DMS114 treated with DMSO at 0.1 percent for 48 hours (cell line): ENCODE data around the gene NFATC3.

Source experiments
- DNase-seq: peaks from one replicate; lab custom pipeline; 2025; ENCODE audit not compliant: unreplicated experiment; lab: John Stamatoyannopoulos, UW

The NFATC3 gene

DNA sequence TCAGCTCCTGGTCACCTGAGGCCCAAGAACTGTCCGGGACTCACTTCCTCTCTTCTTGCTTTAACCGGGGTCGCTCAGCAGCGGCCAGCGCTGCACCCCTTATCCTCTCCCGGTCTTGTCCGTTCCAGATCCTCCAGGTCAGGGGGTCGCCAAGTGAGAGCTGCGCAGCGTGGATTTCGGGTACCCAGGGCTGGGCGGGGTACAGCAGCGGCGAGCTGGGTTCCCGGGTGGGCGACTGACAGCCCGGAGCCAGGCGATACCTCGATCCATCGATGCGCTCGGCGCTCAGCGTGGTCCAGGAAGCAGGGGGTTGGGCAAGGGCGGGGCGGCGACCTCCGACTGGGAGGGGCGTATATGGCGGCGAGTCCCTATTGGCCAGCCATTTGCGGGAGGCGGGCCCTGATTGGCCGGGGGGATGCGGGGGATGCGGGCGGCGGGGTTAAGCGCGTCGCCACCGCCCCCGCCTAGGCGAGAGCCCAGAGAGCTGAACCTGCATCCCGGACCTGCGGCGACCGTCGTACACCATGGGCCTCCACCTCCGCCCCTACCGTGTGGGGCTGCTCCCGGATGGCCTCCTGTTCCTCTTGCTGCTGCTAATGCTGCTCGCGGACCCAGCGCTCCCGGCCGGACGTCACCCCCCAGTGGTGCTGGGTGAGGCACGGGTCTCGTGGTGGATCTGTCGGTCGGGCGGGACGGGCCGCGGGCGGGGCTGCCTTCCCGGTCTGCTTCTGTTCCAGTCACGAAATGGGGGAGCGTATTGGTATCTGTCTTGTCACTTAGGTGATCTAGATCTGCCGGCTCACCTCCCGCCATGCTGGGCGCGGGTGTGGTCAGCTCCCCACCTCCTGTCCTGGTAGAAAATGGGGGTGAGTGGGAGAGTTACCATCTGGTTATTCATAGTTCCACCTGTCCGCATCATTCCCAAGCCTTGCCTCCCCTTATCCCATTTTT is 160.0 kb downstream of the NFATC3 start, which contains the start of gene PLA2G15:
TSS of gene PLA2G15 (plus strand) at position 471 of the 951 bp plus-strand sequence. CDS start at position 525, 54 bp downstream.
- peak; percentile 81 for DNase-seq

DNA sequence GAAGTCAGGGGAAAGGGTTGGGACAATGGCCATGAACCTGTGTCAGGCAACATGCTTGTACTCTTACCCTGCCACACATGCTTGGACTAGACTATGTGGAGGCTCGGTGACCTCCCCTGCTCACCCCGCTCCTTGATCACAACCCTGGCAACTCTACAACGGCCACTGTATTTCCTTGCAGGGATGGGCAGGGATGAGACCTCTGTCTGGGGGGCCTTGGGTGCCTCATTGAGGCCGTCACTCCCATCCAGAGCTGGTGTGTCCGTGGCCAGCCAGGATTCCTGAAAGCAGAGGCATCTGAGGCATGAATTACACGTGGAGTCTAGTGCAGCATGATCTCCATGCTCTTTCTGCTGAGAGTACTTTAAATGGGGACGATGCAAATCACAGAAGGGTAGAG is 161.0 kb downstream of the NFATC3 start:
- no peak for DNase-seq

DNA sequence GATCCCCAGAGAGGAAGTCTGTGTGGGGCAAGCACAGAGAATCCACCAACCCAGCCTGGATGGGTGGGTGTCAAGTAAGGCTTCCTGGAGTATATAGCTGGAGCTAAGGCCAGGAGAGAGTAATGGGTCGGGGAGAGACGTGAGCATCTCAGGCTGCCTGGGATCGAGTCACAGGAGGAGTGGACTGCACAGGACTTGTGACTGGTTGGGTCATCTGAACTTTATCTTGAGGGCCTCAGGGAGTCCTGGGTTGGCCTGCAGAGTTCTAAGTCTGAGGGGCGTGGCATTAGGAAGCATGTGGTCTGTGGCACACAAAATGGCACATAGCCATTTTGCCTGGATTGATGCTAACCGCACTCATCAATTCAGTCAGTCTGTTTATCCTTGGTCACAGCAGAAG is 161.5 kb downstream of the NFATC3 start:
- DNase-seq: no peak

DNA sequence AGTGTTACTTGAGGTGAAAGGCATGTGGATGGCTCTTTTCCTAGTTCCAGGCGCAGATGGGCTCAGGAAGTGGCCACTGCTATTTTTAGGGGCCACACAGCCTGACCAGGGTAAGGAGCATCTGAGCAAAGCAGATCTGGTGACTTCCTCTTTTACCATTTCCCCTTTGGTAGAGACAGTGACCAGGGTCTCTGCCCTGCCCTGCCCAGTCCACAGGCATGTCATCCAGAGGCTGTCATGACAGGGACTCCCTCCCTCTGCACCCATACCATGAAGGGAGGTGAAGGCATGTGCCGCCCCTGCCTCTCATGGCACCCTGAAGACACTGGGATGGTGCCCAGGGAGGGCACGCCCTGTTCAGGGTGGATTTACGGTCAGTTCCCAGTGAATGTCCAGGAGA is 162.2 kb downstream of the NFATC3 start:
- DNase-seq: no peak

DNA sequence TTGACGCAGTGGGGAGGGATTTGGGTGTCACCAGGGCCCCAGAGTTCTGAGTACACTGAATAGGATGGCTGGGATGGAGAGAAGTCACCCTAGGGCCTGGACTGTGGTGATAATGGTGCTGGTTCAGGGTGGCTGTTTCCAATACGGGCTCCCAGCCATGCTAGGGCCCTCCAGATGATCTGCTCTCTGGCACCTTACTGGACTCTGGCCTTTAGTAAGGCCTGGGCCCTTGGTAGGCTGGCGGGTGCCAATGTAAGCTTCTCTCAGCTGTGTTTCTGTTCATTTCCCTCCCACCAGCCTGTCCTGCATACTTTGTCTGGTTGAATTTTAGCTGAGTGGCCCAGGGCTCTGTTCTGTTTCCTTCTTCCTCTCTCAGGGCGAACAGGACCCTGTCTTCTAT is 162.8 kb downstream of the NFATC3 start:
- DNase-seq: no peak

DNA sequence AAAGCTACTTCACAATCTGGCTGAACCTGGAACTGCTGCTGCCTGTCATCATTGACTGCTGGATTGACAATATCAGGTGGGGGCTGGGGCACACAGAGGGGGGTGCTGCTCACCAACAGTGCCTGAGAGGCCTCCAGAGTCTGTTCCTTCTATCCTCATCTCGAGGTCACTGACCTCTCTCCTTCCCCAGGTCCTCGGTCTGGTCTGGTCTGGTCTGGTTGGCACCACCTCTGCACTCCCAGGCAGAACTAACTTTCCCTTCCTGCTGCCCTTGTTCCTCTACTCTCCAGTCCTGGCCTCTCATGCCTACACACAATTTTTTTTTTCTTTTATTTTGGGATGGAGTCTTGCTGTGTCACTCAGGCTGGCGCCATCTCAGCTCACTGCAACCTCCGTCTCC is 164.2 kb downstream of the NFATC3 start:
- DNase-seq: no peak

DNA sequence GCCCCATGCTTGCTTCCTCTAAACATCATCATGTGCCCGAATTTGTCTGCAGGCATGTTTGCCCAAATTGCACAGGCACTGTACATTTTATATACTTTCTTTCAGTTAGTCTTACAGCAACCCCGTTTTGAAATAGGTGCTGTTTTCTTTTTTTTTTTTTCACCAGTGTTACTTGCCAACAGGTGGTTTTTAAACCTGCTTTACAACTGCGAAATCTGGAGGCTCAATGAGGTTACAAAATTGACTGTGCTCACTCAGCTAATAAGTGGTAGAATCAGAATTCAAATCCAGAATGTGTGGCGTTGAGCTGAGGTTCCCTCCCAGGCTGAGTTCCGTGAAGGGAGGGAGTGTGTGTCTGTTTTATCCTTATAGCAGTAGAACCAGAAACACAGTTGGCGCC is 165.8 kb downstream of the NFATC3 start:
- no peak for DNase-seq

DNA sequence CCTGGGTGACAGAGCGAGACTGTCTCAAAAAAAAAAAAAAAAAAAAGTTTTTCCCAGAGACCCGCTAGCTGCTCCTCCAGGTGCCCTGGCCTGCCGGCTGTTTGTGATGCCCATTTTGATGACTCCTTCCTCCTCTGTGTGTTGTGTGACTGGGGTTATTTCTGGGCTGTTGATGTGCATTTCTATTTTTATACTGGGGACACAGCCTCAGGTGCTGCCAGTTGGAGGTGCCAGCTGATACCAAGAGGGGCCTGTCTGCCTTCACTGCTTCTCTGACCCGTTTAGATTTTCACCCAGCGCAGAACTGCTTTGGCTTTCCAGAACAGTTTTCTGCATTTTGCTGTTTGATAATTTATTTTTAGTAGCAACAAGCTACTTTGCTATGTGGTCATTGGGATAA is 166.7 kb downstream of the NFATC3 start:
- no peak for DNase-seq

DNA sequence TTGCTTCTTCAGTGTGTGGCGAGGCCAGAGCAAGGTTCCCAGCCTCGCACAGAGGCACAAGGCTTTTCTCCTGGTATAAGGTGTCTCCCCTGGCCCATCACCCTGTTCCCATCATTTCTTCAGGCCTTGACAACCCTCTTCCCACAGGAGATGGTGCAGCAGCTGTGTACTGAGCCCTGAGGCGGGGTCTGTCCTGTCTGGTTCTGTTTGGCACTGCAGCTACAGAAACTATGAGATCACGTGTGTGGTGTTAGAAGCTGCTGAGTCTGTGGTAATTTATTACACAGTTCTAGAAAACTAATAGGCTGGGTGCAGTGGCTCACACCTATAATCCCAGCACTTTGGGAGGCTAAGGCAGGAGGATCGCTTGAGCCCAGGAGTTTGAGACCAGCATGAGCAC is 167.2 kb downstream of the NFATC3 start:
- no peak for DNase-seq

DNA sequence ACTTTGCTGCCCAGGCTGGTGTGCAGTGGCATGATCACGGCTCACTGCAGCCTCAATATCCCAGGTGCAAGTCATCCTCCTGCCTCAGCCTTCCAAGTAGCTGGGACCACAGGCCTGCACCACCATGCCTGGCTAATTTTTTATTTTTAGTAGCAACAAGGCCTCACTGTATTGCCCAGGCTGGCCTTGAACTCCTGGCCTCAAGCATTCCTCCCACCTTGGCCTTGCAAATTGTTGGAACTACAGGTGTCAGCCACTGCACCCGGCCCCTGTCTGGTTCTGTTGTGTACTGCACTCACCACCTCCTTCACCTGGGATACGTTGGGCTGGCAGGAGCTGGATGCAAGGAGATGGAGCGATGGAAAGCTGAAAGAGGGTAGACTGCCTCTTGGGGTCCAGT is 168.6 kb downstream of the NFATC3 start:
- no peak for DNase-seq

DNA sequence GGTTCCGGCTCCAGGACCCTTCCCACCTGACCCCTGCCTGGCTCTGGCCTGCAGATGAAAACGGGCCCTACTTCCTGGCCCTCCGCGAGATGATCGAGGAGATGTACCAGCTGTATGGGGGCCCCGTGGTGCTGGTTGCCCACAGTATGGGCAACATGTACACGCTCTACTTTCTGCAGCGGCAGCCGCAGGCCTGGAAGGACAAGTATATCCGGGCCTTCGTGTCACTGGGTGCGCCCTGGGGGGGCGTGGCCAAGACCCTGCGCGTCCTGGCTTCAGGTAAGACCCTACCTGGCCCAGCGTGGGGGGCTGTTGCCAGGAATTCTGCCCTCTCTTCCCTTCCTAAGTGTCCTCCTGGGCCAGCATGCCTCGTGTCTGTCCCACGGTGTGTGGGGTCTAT is 170.5 kb downstream of the NFATC3 start:
- no peak for DNase-seq

DNA sequence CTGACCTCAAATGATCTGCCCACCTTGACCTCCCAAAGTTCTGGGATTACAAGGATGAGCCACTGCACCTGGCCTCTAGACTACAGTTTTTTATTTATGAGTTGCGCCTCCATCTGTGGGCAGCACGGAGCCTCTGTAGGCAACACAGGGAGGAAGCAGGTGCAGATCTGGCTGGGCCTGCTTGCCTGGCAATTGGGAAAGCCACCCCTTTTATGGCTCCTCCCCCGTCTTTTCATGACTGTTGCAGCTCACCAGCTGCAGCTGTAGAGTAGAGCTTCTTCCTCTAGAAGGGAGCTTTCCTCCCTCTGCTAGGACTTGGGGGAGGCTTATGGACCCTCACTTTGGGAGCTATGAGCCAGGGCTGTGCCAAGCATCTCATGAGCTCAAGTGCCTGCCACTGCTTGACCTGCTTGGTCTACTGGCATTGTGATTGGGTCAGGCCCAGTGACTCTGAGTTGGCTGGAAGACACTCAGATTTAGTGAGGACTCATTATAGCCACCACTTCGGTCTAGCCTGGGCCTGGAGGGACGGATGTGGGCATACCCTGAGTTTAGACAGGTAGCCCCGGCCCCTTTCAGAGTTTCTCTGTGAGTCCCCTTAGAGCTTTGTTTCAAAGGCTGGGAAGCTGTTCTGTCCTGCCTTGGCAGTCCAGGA is 172.2 kb downstream of the NFATC3 start:
- DNase-seq: no peak

DNA sequence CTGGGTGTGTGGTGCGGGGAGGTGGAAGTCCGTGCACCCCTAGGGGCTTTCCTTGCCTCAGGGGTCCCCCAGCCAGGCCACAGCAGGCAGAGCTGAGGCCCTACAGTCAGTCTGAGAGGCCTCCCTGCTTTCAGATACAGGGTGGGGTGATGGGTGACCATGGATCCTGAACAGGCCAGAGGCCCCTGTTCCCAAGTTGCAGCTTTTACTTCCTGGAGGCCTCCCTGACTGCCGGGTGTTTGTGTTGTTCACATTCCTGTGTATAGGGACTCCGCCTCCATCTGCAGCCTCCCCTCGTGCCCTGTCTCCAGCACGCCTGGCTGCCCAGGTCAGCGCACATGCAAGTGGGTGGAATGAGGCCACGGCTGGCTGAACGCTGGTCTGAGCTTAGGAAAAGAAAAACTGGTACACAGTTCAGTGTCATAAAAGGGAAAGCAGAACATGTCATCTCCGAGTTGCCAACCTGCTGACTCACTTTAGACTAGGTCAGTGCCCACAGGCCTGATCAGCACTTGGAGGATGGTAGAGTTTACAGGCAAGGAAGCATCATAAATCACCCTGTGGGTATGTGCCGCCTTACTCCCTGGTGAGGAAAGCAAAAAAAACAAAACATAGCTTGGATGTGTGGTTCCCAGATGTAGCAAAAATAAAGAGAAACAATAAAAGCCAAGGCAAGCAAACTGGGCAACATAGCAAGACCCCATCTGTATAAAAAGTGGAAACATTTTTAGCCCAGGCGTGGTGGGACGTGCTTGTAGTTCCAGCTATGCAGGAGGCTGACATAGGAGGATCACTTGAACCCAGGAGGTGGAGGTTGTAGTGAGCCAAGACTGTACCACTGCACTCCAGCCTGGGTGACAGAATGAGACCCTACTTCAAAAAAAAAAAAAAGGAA is 173.0 kb downstream of the NFATC3 start:
- no peak for DNase-seq

DNA sequence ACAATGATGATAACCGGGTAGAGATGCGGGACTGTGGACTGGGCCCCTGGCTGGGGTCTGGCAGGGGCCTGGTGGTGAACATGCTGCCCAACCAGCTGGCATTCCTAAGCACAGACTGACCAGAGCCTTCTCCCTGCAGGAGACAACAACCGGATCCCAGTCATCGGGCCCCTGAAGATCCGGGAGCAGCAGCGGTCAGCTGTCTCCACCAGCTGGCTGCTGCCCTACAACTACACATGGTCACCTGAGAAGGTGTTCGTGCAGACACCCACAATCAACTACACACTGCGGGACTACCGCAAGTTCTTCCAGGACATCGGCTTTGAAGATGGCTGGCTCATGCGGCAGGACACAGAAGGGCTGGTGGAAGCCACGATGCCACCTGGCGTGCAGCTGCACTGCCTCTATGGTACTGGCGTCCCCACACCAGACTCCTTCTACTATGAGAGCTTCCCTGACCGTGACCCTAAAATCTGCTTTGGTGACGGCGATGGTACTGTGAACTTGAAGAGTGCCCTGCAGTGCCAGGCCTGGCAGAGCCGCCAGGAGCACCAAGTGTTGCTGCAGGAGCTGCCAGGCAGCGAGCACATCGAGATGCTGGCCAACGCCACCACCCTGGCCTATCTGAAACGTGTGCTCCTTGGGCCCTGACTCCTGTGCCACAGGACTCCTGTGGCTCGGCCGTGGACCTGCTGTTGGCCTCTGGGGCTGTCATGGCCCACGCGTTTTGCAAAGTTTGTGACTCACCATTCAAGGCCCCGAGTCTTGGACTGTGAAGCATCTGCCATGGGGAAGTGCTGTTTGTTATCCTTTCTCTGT is 174.0 kb downstream of the NFATC3 start:
- DNase-seq: no peak

DNA sequence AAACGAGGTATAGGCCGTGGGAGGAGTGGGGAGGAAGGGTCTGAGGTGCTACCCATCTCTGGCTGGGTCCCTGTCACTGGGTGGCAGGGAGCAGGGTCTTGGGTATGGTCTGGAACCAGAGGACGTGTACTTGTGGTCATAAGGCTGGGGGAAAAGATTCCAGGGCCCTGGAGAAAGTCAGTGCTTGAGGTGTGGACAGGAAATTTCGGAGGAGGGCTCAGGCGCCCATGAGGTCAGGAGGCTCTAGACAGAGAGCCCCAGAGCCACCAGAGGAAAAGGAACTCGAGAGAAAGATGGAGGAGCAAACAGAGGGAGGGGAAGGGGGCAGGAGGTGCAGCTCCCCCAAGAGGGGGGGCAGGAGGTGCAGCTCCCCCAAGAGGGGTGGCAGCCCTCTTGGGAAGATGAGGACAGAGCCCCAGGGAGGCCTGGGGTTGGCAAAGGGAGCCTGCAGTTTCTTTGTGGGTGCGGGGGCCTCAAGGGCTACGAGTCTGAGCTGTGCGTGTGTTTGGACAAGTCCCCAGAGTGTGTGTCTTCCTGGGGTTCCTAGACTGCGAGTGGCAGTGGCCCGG is 178.5 kb downstream of the NFATC3 start:
- DNase-seq: no peak

DNA sequence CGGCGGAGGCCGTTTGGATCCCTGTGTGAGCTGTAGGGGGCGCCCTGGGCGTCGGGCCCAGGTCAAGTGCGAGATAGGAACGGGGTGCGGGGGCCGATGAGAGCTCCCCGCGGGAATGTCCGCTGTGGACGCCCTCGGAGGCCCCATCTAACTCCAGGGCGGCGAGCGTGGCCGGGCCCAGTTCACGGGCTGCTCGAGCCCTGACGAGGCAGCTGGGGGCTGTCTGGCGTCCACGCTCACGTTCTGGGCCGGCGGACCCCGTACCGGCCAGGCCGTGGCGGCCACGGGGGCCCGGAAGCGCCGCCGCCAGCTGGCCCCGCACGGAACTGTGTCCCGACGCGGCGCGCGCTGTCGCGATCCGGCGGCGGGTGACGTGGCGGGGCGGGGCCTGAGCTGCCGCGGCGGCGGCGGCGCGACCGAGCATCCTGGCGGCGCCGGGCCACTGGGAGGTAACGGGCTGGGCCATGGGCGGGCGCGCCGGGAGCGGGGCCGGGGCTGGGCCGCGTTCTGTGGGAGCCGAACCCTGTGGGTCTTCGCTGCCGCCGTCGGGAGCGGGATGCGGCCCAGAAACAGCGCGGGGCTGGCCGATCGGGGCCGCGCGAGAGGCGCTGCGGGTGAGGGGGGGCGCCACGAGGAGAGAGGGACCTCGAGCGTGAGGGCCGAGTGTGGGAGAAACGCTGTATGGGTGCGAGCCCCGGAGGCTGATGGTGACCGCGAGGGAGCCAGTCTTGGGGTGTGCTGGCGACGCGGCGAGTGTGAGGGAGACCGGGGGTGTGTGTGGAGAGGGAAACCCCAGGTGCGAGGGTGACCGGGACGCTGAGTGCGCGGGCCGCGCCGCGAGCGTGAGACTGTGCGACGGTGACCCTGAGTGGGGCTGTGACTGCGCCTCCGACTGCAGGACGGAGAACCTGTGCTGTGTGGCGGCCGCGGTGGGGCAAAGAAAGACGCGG is 179.2 kb downstream of the NFATC3 start, which contains the start of gene SLC7A6:
TSS of gene SLC7A6 (plus strand) at position 399 of the 950 bp plus-strand sequence. CDS start 10,201 bp downstream, outside the sequence.
- peak; percentile 37 for DNase-seq

DNA sequence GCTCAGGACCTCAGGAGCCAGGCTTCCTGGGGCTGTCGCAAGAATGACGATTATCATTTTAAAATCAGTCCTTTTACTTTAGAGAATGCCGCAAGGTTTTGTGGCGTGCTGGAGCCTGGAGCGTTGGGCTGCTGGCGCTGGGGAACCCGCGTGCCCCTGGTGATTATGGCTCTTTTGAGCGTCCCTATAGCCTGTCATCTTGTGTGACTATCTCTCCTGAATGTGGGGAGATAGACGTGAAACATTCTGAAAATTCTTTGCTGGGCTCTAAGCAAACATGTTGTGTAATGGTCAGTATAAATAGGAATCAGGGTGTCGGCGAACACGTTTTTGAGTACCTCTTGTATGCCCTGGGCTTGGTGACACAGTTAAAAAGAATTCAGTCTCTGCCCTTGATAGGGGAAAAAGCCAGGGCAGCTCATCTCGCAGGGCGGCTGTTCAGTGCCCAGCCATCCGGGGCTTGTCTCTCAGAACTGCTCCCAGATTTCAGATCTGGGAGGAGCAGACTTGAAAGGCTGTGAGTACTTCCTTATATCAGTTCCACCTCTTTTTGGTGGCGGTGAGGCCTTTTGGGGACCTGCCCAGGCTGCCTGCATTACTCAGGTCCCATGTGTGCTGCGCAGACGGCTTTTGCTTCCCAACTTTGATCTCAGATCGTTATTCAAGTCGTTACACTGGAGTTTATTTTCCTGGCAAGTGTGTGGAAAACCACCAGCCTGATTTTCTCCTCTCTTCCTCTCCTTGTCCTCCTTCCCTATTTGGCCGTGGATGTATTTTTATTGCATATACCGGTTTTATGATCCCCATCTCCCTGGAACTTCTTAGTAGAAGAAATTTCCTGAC is 180.1 kb downstream of the NFATC3 start:
- no peak for DNase-seq
